ENCODE data around the gene VPS51. TPM values are rescaled to one million over a fixed set of nuclear protein-coding genes. Genes with fewer than 3 reads are reported as not detected.
A peak's percentile ranks its signal among the peaks of the same experiment; 100 is the strongest.

Gene VPS51
- total RNA-seq, 1 experiment from 2014 or later = 77.0 TPM

- H3K4me1 Mint-ChIP-seq (ENCODE audit: insufficient read depth, unreplicated experiment) = peaks cover 11% of the 10 kb centered on the region
- peaks cover 26% of the 10 kb centered on the region for H3K36me3 Mint-ChIP-seq (ENCODE audit: insufficient read depth, unreplicated experiment)
- no TSS peak for BruUV-seq (replicated peaks)
- POLR2A ChIA-PET = interaction anchor here (0.5 to 5.8 kb wide), 18 partner anchors 8 to 294 kb away, joined by 3 to 63 read pairs (median 4); partner anchors contain the start of genes CAPN1, FAU, MRPL49 and POLA2
- intact Hi-C loops (cut with micrococcal nuclease) = loop anchor here (2.0 to 10.0 kb wide), 2 partner anchors 143 to 197 kb away; partner anchors contain the start of gene ATG2A
- H3K9me3 Mint-ChIP-seq (ENCODE audit: unreplicated experiment) = no peaks in the 10 kb centered on the region
- no peak for TF ChIP-seq CTCF (IDR thresholded peaks at IDR 0.05; ENCODE audit: unreplicated experiment)
- peak; percentile 96 for DNase-seq (ENCODE audit: unreplicated experiment)
- H3K4me3 Mint-ChIP-seq (ENCODE audit: unreplicated experiment) = peak within 1 kb of the TSS; percentile 93
- no peaks in the 10 kb centered on the region for H3K27me3 Mint-ChIP-seq (ENCODE audit: insufficient read depth, unreplicated experiment)
- CTCF ChIA-PET = interaction anchor here (0.6 to 5.1 kb wide), 10 partner anchors 10 to 861 kb away, joined by 3 to 94 read pairs (median 4); partner anchors contain the start of genes FAU, MRPL49, PLCB3 and VPS51
- peak within 1 kb of the TSS; percentile 94 for H3K27ac Mint-ChIP-seq (ENCODE audit: low read depth, unreplicated experiment)
These were observed 15.9 kb downstream of the VPS51 start, which contains the start of gene TM7SF2 for GRCh38 chr11:65111744-65112545. Gene TM7SF2, plus strand, starts transcription at chr11:65111872. Its CDS starts 144 bp downstream, at chr11:65112016.

GRCh38 chr11:65112546-65113360 lies 16.7 kb downstream of the VPS51 start:
- peaks cover 32% of the 10 kb centered on the region for H3K36me3 Mint-ChIP-seq (ENCODE audit: insufficient read depth, unreplicated experiment)
- no peak for DNase-seq (ENCODE audit: unreplicated experiment)
- H3K27ac Mint-ChIP-seq (ENCODE audit: low read depth, unreplicated experiment) = peak overlapping the region; percentile 94
- H3K4me1 Mint-ChIP-seq (ENCODE audit: insufficient read depth, unreplicated experiment) = peaks cover 13% of the 10 kb centered on the region
- no TSS peak for BruUV-seq (replicated peaks)
- ChIA-PET CTCF (interaction anchor here (0.6 to 5.1 kb wide), 10 partner anchors 9 to 1815 kb away, joined by 3 to 94 read pairs (median 3); partner anchors contain the start of genes CAPN1, FAU, MRPL49 and VPS51), POLR2A (interaction anchor here (0.6 to 5.8 kb wide), 8 partner anchors 7 to 149 kb away, joined by 3 to 63 read pairs (median 7); partner anchors contain the start of genes CAPN1, FAU, MRPL49 and POLA2)
- no peaks in the 10 kb centered on the region for H3K9me3 Mint-ChIP-seq (ENCODE audit: unreplicated experiment)
- H3K27me3 Mint-ChIP-seq (ENCODE audit: insufficient read depth, unreplicated experiment) = no peaks in the 10 kb centered on the region
- intact Hi-C loops (cut with micrococcal nuclease) = loop anchor here (10.0 kb wide), 1 partner anchor 198 kb away; the partner anchor contains the start of gene ATG2A
- peak overlapping the region; percentile 93 for H3K4me3 Mint-ChIP-seq (ENCODE audit: unreplicated experiment)
- TF ChIP-seq CTCF (IDR thresholded peaks at IDR 0.05; ENCODE audit: unreplicated experiment) = peak; percentile 90

GRCh38 chr11:65113361-65113756 lies 17.3 kb downstream of the VPS51 start:
- no peak for TF ChIP-seq CTCF (IDR thresholded peaks at IDR 0.05; ENCODE audit: unreplicated experiment)
- no peaks in the 10 kb centered on the region for H3K27me3 Mint-ChIP-seq (ENCODE audit: insufficient read depth, unreplicated experiment)
- H3K36me3 Mint-ChIP-seq (ENCODE audit: insufficient read depth, unreplicated experiment) = peaks cover 38% of the 10 kb centered on the region
- H3K4me3 Mint-ChIP-seq (ENCODE audit: unreplicated experiment) = peak overlapping the region; percentile 93
- no TSS peak for BruUV-seq (replicated peaks)
- peaks cover 17% of the 10 kb centered on the region for H3K4me1 Mint-ChIP-seq (ENCODE audit: insufficient read depth, unreplicated experiment)
- intact Hi-C loops (cut with micrococcal nuclease) = loop anchor here (10.0 kb wide), 1 partner anchor 199 kb away; the partner anchor contains the start of gene ATG2A
- DNase-seq (ENCODE audit: unreplicated experiment) = no peak
- no peak overlapping the region for H3K27ac Mint-ChIP-seq (ENCODE audit: low read depth, unreplicated experiment)
- CTCF ChIA-PET = interaction anchor here (0.6 to 5.1 kb wide), 6 partner anchors 8 to 1814 kb away, joined by 3 to 94 read pairs (median 3); partner anchors contain the start of genes CAPN1, FAU, MRPL49 and VPS51
- H3K9me3 Mint-ChIP-seq (ENCODE audit: unreplicated experiment) = no peaks in the 10 kb centered on the region
- POLR2A ChIA-PET = interaction anchor here (0.7 to 4.2 kb wide), 2 partner anchors 9 to 23 kb away, joined by 3 to 32 read pairs; partner anchors contain the start of genes FAU and MRPL49

Data from MCF 10A (cell line).